ENCODE measurements around the gene MAGED4.
"Not testable (repeated sequence)": the region's sequence is repeated elsewhere in the genome, so short reads cannot be mapped to it uniquely, and the experiment has no call there.

MAGED4 gene

GRCh38 chrX:52184440-52185077 lies at the start of gene MAGED4:
TSS of gene MAGED4 (plus strand) at chrX:52184888. CDS start at chrX:52185923, 1,035 bp downstream.
- DNase-seq = not testable (repeated sequence)

- no peak for DNase-seq
Measured at GRCh38 chrX:52138830-52139544, 45.7 kb upstream of the MAGED4 start.

- no peak for DNase-seq
Measured at GRCh38 chrX:52139545-52139895, 45.2 kb upstream of the MAGED4 start.

GRCh38 chrX:52140020-52140419 lies 44.7 kb upstream of the MAGED4 start:
- no peak for DNase-seq

GRCh38 chrX:52150667-52151066 lies 34.0 kb upstream of the MAGED4 start:
- not testable (repeated sequence) for DNase-seq

GRCh38 chrX:52160140-52160539 lies 24.5 kb upstream of the MAGED4 start:
- not testable (repeated sequence) for DNase-seq

- no peak for DNase-seq
Measured at GRCh38 chrX:52166840-52167239, 17.8 kb upstream of the MAGED4 start.

- not testable (repeated sequence) for DNase-seq
Measured at GRCh38 chrX:52171055-52171454, 13.6 kb upstream of the MAGED4 start.

GRCh38 chrX:52185078-52185453 lies 378 bp downstream of the MAGED4 start:
- DNase-seq = not testable (repeated sequence)

- not testable (repeated sequence) for DNase-seq
Measured at GRCh38 chrX:52211405-52211804, 26.7 kb downstream of the MAGED4 start.

GRCh38 chrX:52213276-52213675 lies 28.6 kb downstream of the MAGED4 start:
- DNase-seq = no peak

GRCh38 chrX:52216541-52216940 lies 31.9 kb downstream of the MAGED4 start:
- DNase-seq = no peak

GRCh38 chrX:52217494-52218160 lies 32.9 kb downstream of the MAGED4 start:
- no peak for DNase-seq

GRCh38 chrX:52220936-52221335 lies 36.2 kb downstream of the MAGED4 start:
- no peak for DNase-seq

Measured in suppressor macrophage treated with lipopolysaccharide for 1 hour (primary cell).